GM23338 (cell line): ENCODE results near the gene TNNC1. TPM values are rescaled to one million over a fixed set of nuclear protein-coding genes. Genes with fewer than 3 reads are reported as not detected.

Source experiments
- ATAC-seq: fragments of 200-7000 bp; cut with Tn5 transposase; 3 replicates; pipeline ENCODE4 v1.9.1; 2020
- DNase-seq: peaks from one replicate; pipeline ENCODE4 v3.0.0-alpha.2; 2015; ENCODE audit warnings: low spot score
- H2AFZ ChIP-seq: fragments of 200-600 bp; sonication (generic); 2 replicates; pipeline ENCODE4 v1.8.0; 2016; ENCODE audit warnings: antibody characterized with exemption, mild to moderate bottlenecking, moderate library complexity
- H3F3A ChIP-seq: fragments of 200-600 bp; sonication (generic); replicated peaks from 2 replicates; pipeline ENCODE4 v1.8.0; 2017; ENCODE audit warnings: antibody characterized with exemption, mixed run types, low read depth
- H3K27ac ChIP-seq: fragments of 200-600 bp; sonication (generic); 2 replicates; pipeline ENCODE4 v1.6.1; 2016; ENCODE audit warnings: low read depth
- H3K27me3 ChIP-seq: fragments of 200-600 bp; sonication (generic); 2 replicates; pipeline ENCODE4 v1.8.0; 2016; ENCODE audit warnings: mild to moderate bottlenecking, mixed run types, moderate library complexity; ENCODE audit not compliant: insufficient read depth
- H3K36me3 ChIP-seq: fragments of 200-600 bp; sonication (generic); 2 replicates; pipeline ENCODE4 v1.8.0; 2016; ENCODE audit warnings: mild to moderate bottlenecking; ENCODE audit not compliant: insufficient read depth
- H3K4me1 ChIP-seq: fragments of 200-600 bp; sonication (generic); 2 replicates; pipeline ENCODE4 v1.8.0; 2016; ENCODE audit warnings: mild to moderate bottlenecking, moderate library complexity; ENCODE audit not compliant: insufficient read depth
- H3K4me2 ChIP-seq: fragments of 200-600 bp; sonication (generic); 2 replicates; pipeline ENCODE4 v1.7.1; 2017; ENCODE audit warnings: mixed run types
- H3K4me3 ChIP-seq: fragments of 200-600 bp; sonication (generic); 2 replicates; pipeline ENCODE4 v1.6.1; 2016; ENCODE audit warnings: mixed run types
- H3K79me2 ChIP-seq: fragments of 200-600 bp; sonication (generic); replicated peaks from 2 replicates; pipeline ENCODE4 v1.8.0; 2017; ENCODE audit warnings: mild to moderate bottlenecking; ENCODE audit not compliant: insufficient read depth
- H3K9me2 ChIP-seq: fragments of 200-600 bp; sonication (generic); 2 replicates; pipeline ENCODE4 v1.8.0; 2017; ENCODE audit not compliant: insufficient read depth
- H4K20me1 ChIP-seq: fragments of 200-600 bp; sonication (generic); replicated peaks from 2 replicates; pipeline ENCODE4 v1.8.0; 2017; ENCODE audit warnings: mild to moderate bottlenecking; ENCODE audit not compliant: insufficient read depth
- H3K27ac Mint-ChIP-seq: 2 replicates; pipeline ENCODE4 v1.8.0; 2020; ENCODE audit warnings: inconsistent platforms, mild to moderate bottlenecking, moderate library complexity, mixed read lengths
- H3K27me3 Mint-ChIP-seq: 3 replicates; pipeline ENCODE4 v1.8.0; 2022; ENCODE audit warnings: low read depth, mild to moderate bottlenecking, moderate library complexity, mixed read lengths, inconsistent platforms; ENCODE audit not compliant: insufficient read depth, poor library complexity
- H3K36me3 Mint-ChIP-seq: 3 replicates; pipeline ENCODE4 v1.8.0; 2021; ENCODE audit warnings: low read depth, mild to moderate bottlenecking, inconsistent platforms, moderate library complexity, mixed read lengths
- H3K4me1 Mint-ChIP-seq: 3 replicates; pipeline ENCODE4 v1.8.0; 2020; ENCODE audit warnings: mild to moderate bottlenecking, inconsistent platforms, mixed read lengths
- H3K4me3 Mint-ChIP-seq: 3 replicates; pipeline ENCODE4 v1.8.0; 2021; ENCODE audit warnings: moderate library complexity, mild to moderate bottlenecking, inconsistent platforms, mixed read lengths
- H3K9me3 Mint-ChIP-seq: 3 replicates; pipeline ENCODE4 v1.8.0; 2020; ENCODE audit warnings: moderate library complexity, mild to moderate bottlenecking, inconsistent platforms, mixed read lengths
- CREB1 ChIP-seq: fragments of 250-450 bp; sonication (Bioruptor Pico); IDR thresholded peaks from 2 replicates; pipeline ENCODE4 v1.5.0; 2020; ENCODE audit warnings: low read depth, mild to moderate bottlenecking, moderate library complexity
- ETS1 ChIP-seq: IDR thresholded peaks from 2 replicates; pipeline ENCODE4 v1.6.1; 2016; ENCODE audit warnings: antibody characterized with exemption
- EZH2 ChIP-seq: fragments of 200-600 bp; sonication (generic); IDR thresholded peaks from one replicate; pipeline ENCODE4 v1.8.0; 2017; ENCODE audit warnings: antibody characterized with exemption, mild to moderate bottlenecking, low read depth; ENCODE audit not compliant: unreplicated experiment
- EZH2phosphoT487 ChIP-seq: fragments of 200-600 bp; sonication (generic); IDR thresholded peaks from one replicate; pipeline ENCODE4 v1.8.1; 2018; ENCODE audit warnings: antibody characterized with exemption; ENCODE audit not compliant: unreplicated experiment
- POLR2AphosphoS5 ChIP-seq: IDR thresholded peaks from 2 replicates; pipeline ENCODE4 v1.6.1; 2016; ENCODE audit warnings: antibody characterized with exemption, low read depth
- STAT1 ChIP-seq: IDR thresholded peaks from one replicate; pipeline ENCODE4 v1.6.1; 2016; ENCODE audit warnings: antibody characterized with exemption; ENCODE audit not compliant: unreplicated experiment
- ZNF114 ChIP-seq: fragments of 250-450 bp; sonication (Bioruptor Pico); IDR thresholded peaks from 2 replicates; pipeline ENCODE4 v1.5.0; 2020; ENCODE audit warnings: mild to moderate bottlenecking, moderate library complexity
- ZNF331 ChIP-seq: fragments of 250-450 bp; sonication (Bioruptor Pico); IDR thresholded peaks from 2 replicates; pipeline ENCODE4 v1.5.0; 2020; ENCODE audit warnings: low read depth, mild to moderate bottlenecking, moderate library complexity
- ZNF462 ChIP-seq: fragments of 250-450 bp; sonication (Bioruptor Pico); IDR thresholded peaks from 2 replicates; pipeline ENCODE4 v1.5.0; 2020; ENCODE audit warnings: mild to moderate bottlenecking, moderate library complexity
- polyA plus RNA-seq: library from polyadenylated mRNA; unstranded; fragments of >200 nt; fragmentation: Nextera tagmentation; extraction: Ambion mirVana; gene quantifications from 2 replicates; pipeline ENCODE4 v1.2.1, GENCODE V29; 2016
- total RNA-seq: library from RNA; depleted of rRNA; stranded (reverse); fragments of >200 nt; shearing (Covaris generic); gene quantifications from 2 replicates; pipeline ENCODE4 v1.2.3, GENCODE V29; 2014

The TNNC1 gene
- total and polyA plus RNA-seq, 2 experiments from 2014 or later, result 6.5 to 6.9 TPM

- TF ChIP-seq EZH2phosphoT487 (no peak), POLR2AphosphoS5 (no peak), CREB1 (CRISPR knock-in tag) (no peak), ZNF331 (CRISPR knock-in tag) (no peak), ZNF114 (CRISPR knock-in tag) (no peak), ZNF462 (CRISPR knock-in tag) (no peak)
Observed at GRCh38 chr3:52404391-52404790, 49.5 kb downstream of the TNNC1 start (continued).

GRCh38 chr3:52403955-52404354, 49.9 kb downstream of the TNNC1 start:
- peaks cover 4% of the 10 kb centered on the region for H3K27me3 Mint-ChIP-seq
- H3K79me2 ChIP-seq, result peaks cover 11% of the 10 kb centered on the region
- H3K4me1 ChIP-seq, result peaks cover 2% of the 10 kb centered on the region; the same call in 1 of the 2 replicates
- H3K4me1 Mint-ChIP-seq, result peaks cover 5% of the 10 kb centered on the region
- H3K4me3 Mint-ChIP-seq, result no peak overlapping the region
- no peaks in the 10 kb centered on the region for H3F3A ChIP-seq
- no peak for ATAC-seq
- H4K20me1 ChIP-seq, result no peaks in the 10 kb centered on the region; the same call in 1 of the 2 replicates
- no peaks in the 10 kb centered on the region for H3K27me3 ChIP-seq
- no peak overlapping the region for H3K4me2 ChIP-seq
- H3K36me3 Mint-ChIP-seq, result peaks cover 63% of the 10 kb centered on the region
- no peaks in the 10 kb centered on the region for H3K9me2 ChIP-seq
- H3K4me3 ChIP-seq, result no peak overlapping the region
- no peak overlapping the region for H3K27ac ChIP-seq
- no peak overlapping the region for H2AFZ ChIP-seq
- no peak overlapping the region for H3K27ac Mint-ChIP-seq
- H3K36me3 ChIP-seq, result peaks cover 3% of the 10 kb centered on the region; the same call in 1 of the 2 replicates
- DNase-seq, result no peak
- H3K9me3 Mint-ChIP-seq, result no peaks in the 10 kb centered on the region
- TF ChIP-seq ZNF462 (CRISPR knock-in tag) (no peak), ZNF331 (CRISPR knock-in tag) (no peak), EZH2 (no peak), STAT1 (no peak), CREB1 (CRISPR knock-in tag) (no peak), POLR2AphosphoS5 (no peak), ETS1 (no peak), EZH2phosphoT487 (no peak)
